Measurements from ENCODE around the gene CCDC91.
"Not testable (repeated sequence)": the region's sequence is repeated elsewhere in the genome, so short reads cannot be mapped to it uniquely, and the experiment has no call there.

Gene CCDC91

GRCh38 chr12:28294300-28294699 is 104.0 kb downstream of the CCDC91 start:
- no peak for DNase-seq

GRCh38 chr12:28296287-28296686 is 106.0 kb downstream of the CCDC91 start:
- DNase-seq: no peak

- no peak for DNase-seq
Observed at GRCh38 chr12:28303192-28303591, 112.9 kb downstream of the CCDC91 start.

DNA sequence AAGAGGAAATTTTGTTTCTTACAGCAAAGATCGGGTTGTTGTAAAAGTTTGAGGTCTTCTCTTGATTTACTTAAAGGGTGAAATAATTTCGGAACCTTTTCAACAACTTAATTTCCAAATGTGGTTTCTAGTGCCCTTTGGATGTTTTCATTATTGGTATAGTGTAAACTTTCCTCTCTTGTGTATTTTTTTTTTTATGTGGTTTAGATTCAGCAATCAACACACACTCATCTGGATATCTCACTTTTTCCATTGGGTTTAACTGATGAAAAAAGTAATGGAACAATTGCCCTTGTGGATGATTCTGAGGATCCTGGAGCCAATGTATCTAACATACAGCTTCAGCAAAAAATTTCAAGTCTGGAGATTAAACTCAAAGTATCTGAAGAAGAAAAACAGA is 116.3 kb downstream of the CCDC91 start:
- DNase-seq: no peak

DNA sequence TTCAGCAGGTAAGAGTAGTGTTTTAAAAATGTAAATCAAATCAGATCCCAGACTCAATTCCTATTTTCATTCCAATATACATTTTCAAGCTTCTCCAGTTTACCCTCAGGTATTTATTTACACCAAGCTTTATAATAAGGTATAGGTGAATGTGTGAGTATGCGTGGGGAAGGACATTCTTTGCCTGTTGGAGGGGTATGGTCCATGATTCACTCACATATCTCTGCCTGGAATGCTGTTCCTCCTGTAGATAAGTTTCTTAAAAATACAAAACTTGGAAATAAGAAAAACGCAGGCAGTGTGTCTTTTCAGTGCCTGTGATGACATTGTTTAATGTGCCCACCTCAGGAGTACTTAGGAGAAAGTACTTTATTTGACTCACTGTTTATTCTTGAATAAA is 118.6 kb downstream of the CCDC91 start:
- no peak for DNase-seq

DNA sequence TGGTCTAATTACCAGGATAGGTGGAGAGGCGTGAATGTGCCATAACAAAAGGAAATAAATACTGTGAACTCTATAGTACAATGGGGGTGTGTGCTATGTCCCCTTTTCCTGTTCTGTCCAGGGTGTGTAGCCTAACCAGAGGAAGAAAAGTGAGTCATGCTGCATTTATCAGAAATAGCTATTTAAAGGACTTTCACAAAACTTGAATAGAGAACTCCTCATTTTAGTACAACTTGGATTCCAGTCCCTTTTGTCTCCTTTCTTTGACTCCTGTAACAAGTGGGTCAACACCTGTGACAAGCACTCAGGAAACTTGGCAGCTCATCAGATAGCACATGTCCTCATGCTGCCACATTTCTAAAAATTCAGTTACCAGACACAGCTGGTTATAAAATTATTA is 123.4 kb downstream of the CCDC91 start:
- no peak for DNase-seq

DNA sequence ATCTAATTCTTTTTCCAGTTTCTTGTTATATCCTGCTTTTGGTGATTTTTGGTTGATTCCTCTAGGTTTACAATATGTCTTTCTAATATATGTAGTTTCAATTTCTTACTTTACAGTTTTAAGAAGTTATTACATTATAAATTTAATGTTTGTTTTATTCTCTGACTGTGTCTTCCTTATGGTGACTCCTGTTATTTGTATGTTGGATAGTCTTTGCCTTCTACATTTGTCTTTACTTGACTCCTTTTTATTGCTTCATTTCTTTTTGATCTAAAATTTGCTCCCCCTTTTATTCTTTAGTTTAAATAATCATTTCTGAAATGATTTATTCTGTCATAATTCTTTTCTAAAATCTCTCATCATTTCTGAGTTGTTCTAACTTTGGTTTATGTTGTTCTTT is 125.8 kb downstream of the CCDC91 start:
- no peak for DNase-seq

- no peak for DNase-seq
Observed at GRCh38 chr12:28318273-28318672, 128.0 kb downstream of the CCDC91 start.

GRCh38 chr12:28320353-28320752 is 130.1 kb downstream of the CCDC91 start:
- no peak for DNase-seq

GRCh38 chr12:28327722-28328121 is 137.5 kb downstream of the CCDC91 start:
- no peak for DNase-seq

DNA sequence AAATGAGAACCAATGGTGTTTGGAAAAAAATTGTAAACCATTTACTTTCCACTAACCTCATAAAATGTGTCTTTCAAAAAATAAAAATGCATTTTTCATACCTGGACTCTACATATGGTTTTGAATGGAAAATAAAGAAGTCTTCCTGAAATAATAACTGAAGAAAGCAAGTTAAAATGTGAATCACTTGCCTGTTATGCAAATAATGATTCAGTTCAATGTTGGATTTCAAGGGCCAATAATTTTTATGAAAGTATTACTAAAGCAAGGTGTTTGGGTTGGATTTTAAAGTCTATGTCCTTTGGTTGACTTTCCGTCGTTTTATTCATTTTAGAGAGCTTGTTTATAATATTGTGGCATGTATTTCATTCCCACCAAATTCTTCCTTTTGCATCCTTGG is 138.7 kb downstream of the CCDC91 start:
- no peak for DNase-seq

DNA sequence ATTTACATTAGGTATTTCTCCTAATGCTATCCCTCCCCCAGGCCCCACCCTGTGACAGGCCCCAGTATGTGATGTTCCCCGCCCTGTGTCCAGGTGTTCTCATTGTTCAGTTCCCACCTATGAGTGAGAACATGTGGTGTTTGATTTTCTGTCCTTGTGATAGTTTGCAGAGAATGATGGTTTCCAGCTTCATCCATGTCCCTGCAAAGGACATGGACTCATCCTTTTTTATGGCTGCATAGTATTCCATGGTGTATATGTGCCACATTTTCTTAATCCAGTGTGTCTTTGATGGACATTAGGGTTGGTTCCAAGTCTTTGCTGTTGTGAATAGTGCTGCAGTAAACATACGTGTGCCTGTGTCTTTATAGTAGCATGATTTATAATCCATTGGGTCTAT is 139.5 kb downstream of the CCDC91 start:
- not testable (repeated sequence) for DNase-seq

GRCh38 chr12:28330232-28330631 is 140.0 kb downstream of the CCDC91 start:
- DNase-seq: not testable (repeated sequence)

DNA sequence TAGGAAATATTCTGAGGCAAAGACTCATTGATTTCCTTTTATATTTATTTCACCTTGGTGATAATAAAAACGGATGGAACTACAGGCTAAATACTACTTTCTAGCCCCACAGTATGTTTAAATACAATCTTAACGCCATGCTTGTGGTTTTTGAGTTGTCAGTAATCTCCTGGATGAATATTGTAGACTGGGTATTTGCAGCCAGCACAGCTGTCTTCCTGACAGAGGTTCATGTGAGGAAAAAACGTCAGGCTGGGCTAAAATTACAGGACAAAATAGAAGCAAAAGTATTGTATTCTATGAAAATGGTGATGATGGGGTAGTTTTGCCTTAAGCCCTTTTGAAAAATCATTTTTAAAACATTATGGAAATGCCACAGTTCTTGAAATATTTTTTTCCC is 140.9 kb downstream of the CCDC91 start:
- no peak for DNase-seq

- no peak for DNase-seq
Observed at GRCh38 chr12:28340261-28341045, 150.2 kb downstream of the CCDC91 start.

DNA sequence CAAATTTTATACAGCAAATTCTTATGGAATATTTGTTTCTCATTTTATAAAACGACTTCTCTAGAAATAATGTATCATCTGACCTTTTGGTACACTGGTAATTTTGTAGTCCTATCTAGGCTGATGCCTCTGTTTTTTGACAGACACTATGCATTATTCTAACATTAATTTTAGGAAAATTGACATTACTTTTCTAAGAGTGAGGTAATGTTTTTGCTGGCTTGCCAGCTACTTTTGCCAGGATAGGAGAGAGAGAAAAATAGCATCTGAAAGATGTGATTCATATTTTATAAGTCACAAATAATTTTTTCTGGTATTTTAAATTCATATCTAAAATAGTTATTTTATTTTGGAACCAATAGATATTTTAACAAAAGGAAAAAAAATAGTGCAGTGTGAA is 153.5 kb downstream of the CCDC91 start:
- no peak for DNase-seq

DNA sequence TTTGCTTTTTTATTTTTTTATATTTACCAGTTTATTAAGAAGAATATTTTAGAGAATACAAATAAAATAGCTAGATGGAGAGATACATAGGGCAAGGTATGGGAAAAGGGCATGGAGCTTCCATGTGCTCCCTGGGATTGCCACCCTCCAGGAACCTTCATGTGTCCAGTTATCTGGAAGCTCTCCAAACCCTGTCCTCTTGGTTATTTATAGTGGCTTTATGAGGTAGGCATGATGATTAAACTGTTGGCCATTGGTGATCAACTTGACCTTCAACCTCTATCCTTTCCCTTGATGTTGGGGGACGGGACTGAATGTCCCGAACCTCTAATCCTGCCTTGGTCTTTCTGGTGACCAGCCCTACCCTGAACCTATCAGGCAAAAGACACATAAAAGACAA is 156.3 kb downstream of the CCDC91 start:
- no peak for DNase-seq

DNA sequence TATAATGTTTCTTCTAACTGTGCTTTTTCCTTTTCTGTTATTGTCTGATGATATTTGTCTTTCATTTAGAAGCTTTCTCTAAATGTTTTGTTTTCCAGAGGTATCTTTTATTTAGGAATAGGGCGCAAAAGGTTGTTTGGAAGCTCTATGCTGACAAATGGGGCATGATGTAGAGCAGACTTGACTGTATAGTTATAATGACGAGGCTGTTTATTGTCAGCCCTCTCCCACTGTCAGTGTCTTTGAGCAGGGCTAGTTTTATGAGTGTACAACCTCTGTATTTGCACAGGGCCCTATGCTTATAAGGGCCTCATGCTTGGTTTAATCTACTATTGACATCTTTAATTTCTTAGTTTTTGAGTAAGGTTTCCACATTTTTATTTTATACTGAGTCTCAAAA is 158.9 kb downstream of the CCDC91 start:
- DNase-seq: no peak

GRCh38 chr12:28350502-28350901 is 160.2 kb downstream of the CCDC91 start:
- DNase-seq: no peak

GRCh38 chr12:28351414-28351813 is 161.2 kb downstream of the CCDC91 start:
- DNase-seq: no peak

- no peak for DNase-seq
Observed at GRCh38 chr12:28355161-28355560, 164.9 kb downstream of the CCDC91 start.

GRCh38 chr12:28360253-28360652 is 170.0 kb downstream of the CCDC91 start:
- no peak for DNase-seq

DNA sequence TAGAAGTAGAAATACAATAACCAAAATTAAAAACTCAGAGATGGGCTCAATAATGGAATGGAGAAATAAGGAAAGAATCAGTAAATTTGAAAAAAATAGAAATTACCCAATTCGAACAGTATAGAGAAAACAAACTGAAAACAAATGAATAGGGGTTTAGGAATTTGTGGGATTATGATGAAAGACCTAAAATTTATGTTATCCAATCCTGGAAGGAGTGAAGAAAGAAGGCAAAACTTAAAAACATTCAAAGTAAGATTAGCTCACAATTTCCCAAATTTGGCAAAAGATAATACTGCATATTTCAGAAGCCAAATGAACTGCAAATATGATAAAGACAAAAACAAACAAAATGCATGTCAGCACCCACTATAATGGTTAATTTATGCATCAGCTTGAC is 177.1 kb downstream of the CCDC91 start:
- no peak for DNase-seq

GRCh38 chr12:28367993-28368392 is 177.7 kb downstream of the CCDC91 start:
- no peak for DNase-seq

DNA sequence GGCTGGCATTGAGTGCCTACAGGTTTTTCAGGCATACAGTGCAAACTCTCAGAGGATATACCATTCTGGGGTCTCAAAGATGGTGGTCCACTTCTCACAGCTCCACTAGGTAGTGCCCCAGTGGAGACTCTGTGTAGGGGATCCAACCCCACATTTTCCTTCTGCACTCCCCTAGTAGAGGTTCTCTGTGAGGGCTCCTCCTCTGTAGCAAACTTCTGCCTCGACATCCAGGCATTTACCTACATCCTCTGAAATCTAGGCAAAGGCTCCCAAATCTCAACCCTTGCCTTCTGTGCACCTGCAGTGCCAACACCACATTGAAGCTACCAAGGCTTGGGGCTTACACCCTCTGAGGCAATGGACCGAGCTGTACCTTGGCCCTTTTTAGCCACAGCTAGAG is 179.2 kb downstream of the CCDC91 start:
- DNase-seq: no peak
